Mucosa of descending colon (tissue), 3 donors: ENCODE measurements around the gene EBLN1. TPM values are rescaled to one million over a fixed set of nuclear protein-coding genes. Genes with fewer than 3 reads are reported as not detected.

Source experiments
- ATAC-seq: fragments of 200-7000 bp; cut with Tn5 transposase; one replicate; pipeline ENCODE4 v1.9.1; 2020; ENCODE audit warnings: mild to moderate bottlenecking, moderate library complexity
- DNase-seq, 3 donors: peaks; one replicate each; pipeline ENCODE4 v3.0.0-alpha.2; 2020
- H3K36me3 ChIP-seq: fragments of 200-600 bp; one replicate; pipeline ENCODE4 v1.8.0; 2021; ENCODE audit warnings: low read depth, mild to moderate bottlenecking
- H3K4me1 ChIP-seq: fragments of 200-600 bp; one replicate; pipeline ENCODE4 v1.8.0; 2021; ENCODE audit warnings: low read depth, mild to moderate bottlenecking
- H3K4me3 ChIP-seq: fragments of 200-600 bp; one replicate; pipeline ENCODE4 v1.8.0; 2021; ENCODE audit warnings: mild to moderate bottlenecking
- H3K9me3 ChIP-seq: fragments of 200-600 bp; one replicate; pipeline ENCODE4 v1.8.0; 2021; ENCODE audit warnings: mild to moderate bottlenecking
- CTCF ChIP-seq: fragments of 200-600 bp; IDR thresholded peaks from one replicate; pipeline ENCODE4 v1.8.0; 2022; ENCODE audit warnings: antibody characterized with exemption, mild to moderate bottlenecking
- intact Hi-C, 2 donors: fragments of 100-400 bp; cut with DNase I in 1 of 2; cut with micrococcal nuclease in 1 of 2; formaldehyde crosslinking; loops; one replicate each; pipeline versions ENCODE4 v1.11.0 to v1.11.1; 2022; cut with DNase I, micrococcal nuclease
- total RNA-seq, 3 donors: library from RNA; stranded (reverse); fragmentation: NEBNext Ultra II Directional in 2 of 3; extraction: Animal tissue kit (Norgen Biotek cat#: 25700) in 2 of 3; gene quantifications; one replicate each; pipeline versions ENCODE4 v1.2.1 to v1.2.4, GENCODE V29; 2021 to 2023
- donor health status: DM: no; HTN: no; CAD: no; lungs with moderate emphysema.
- donor health status: DM: no; HTN: no; CAD: no.
- donor health status: DM: no; HTN: yes; CAD: no.

Gene EBLN1
- total RNA-seq, 3 donors from 2014 or later = not detected

- intact Hi-C loops = no loop called here
- H3K4me3 ChIP-seq = no peak overlapping the region
- no peak for DNase-seq
- no peaks in the 10 kb centered on the region for H3K9me3 ChIP-seq
- TF ChIP-seq CTCF = no peak
- no peaks in the 10 kb centered on the region for H3K4me1 ChIP-seq
- no peaks in the 10 kb centered on the region for H3K36me3 ChIP-seq
- no peak for ATAC-seq
These were observed 7.5 kb downstream of the EBLN1 start for GRCh38 chr10:22210267-22210666.

- Histone ChIP-seq H3K4me3 (no peak overlapping the region), H3K9me3 (no peaks in the 10 kb centered on the region), H3K36me3 (no peaks in the 10 kb centered on the region), H3K4me1 (no peaks in the 10 kb centered on the region)
- no peak for DNase-seq
- intact Hi-C loops = no loop called here
- TF ChIP-seq CTCF = no peak
- ATAC-seq = no peak
These were observed 23.9 kb downstream of the EBLN1 start for GRCh38 chr10:22193945-22194344.

- no peak for ATAC-seq
- intact Hi-C loops = no loop called here
- TF ChIP-seq CTCF = no peak
These were observed 32.2 kb downstream of the EBLN1 start for GRCh38 chr10:22185586-22185985.

GRCh38 chr10:22183771-22184461 is 33.9 kb downstream of the EBLN1 start:
- no peaks in the 10 kb centered on the region for H3K9me3 ChIP-seq
- TF ChIP-seq CTCF = no peak
- ATAC-seq = no peak
- no peaks in the 10 kb centered on the region for H3K36me3 ChIP-seq
- intact Hi-C loops = no loop called here
- H3K4me1 ChIP-seq = no peaks in the 10 kb centered on the region
- no peak for DNase-seq
- no peak overlapping the region for H3K4me3 ChIP-seq

More at GRCh38 chr10:22185586-22185985, 32.2 kb downstream of the EBLN1 start:
- Histone ChIP-seq H3K36me3 (no peaks in the 10 kb centered on the region), H3K4me3 (no peak overlapping the region), H3K9me3 (no peaks in the 10 kb centered on the region), H3K4me1 (no peaks in the 10 kb centered on the region)
- DNase-seq = no peak

DNA sequence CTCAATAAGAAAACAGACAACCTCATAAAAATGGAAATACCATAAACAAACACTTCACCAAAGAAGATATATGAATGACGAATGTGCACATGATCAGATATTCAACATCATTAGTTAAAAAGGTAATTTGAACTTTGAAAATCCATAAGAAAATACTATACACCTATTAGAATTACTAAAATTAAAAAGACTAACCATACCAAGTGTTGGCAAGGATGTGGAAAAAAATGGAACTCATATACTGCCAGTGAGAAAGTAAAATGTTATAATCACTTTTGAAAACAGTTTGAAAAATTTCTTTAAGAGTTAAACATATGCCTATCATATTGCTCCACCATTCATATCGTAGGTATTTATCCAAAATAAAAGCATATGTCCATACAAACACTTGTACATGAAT is 37.1 kb downstream of the EBLN1 start:
- intact Hi-C loops = no loop called here
- no peak for TF ChIP-seq CTCF
- Histone ChIP-seq H3K9me3 (no peaks in the 10 kb centered on the region), H3K4me1 (no peaks in the 10 kb centered on the region), H3K4me3 (no peak overlapping the region), H3K36me3 (no peaks in the 10 kb centered on the region)
- ATAC-seq = no peak
- DNase-seq = no peak

- Histone ChIP-seq H3K4me3 (no peak overlapping the region), H3K36me3 (no peaks in the 10 kb centered on the region), H3K4me1 (no peaks in the 10 kb centered on the region), H3K9me3 (peaks cover 6% of the 10 kb centered on the region)
- intact Hi-C loops = no loop called here
- no peak for ATAC-seq
- DNase-seq = no peak
- no peak for TF ChIP-seq CTCF
These were observed 43.4 kb downstream of the EBLN1 start for GRCh38 chr10:22174442-22174841.
